HepG2 (cell line): ENCODE measurements around the gene POLG2. TPM values are rescaled to one million over a fixed set of nuclear protein-coding genes. Genes with fewer than 3 reads are reported as not detected.

Experiments
- ATAC-seq: fragments of 200-7000 bp; cut with Tn5 transposase; 3 replicates; pipeline ENCODE4 v1.9.1; 2020; ENCODE audit warnings: mild to moderate bottlenecking, moderate library complexity
- BruUV-seq: library from RNA; stranded (reverse); fragments of 400-500 nt; replicated peaks from 2 replicates; lab custom pipeline; 2021; lab: Mats Ljungman, UMichigan
- CTCF ChIA-PET: fragments of 300-600 bp; formaldehyde crosslinking; extraction: SDS; loops from one replicate; lab custom pipeline; 2021; ENCODE audit warnings: low total read pairs, inconsistent platforms, low intra/inter-chr PET ratio; lab: Yijun Ruan, JAX
- POLR2A ChIA-PET: fragments of 350-600 bp; sonication (Branson Sonifier 250); formaldehyde crosslinking; loops from one replicate; lab custom pipeline; 2020; ENCODE audit warnings: antibody characterized with exemption, inconsistent platforms; lab: Yijun Ruan, JAX
- DNase-seq: peaks from one replicate; pipeline ENCODE4 v3.0.0-alpha.2; 2015; ENCODE audit warnings: low spot score
- FAIRE-seq: peaks from 3 replicates; lab custom pipeline; 2011; peaks lifted over from hg19 to GRCh38; lab: Jason Lieb, UNC
- H2AFZ ChIP-seq: one replicate; pipeline ENCODE4 v1.6.1; 2011; ENCODE audit warnings: low read length, inconsistent platforms
- H3K27ac ChIP-seq: fragments of 300-600 bp; 3 replicates; pipeline ENCODE4 v1.8.0; 2011; ENCODE audit warnings: mixed run types, mild to moderate bottlenecking, mixed read lengths, low read length, inconsistent platforms; ENCODE audit not compliant: insufficient read depth; ENCODE audit errors: extremely low read length
- H3K27me3 ChIP-seq, 2 experiments: fragments of 200-600 bp in 1 of 2; 2 replicates in 1 of 2; 3 replicates in 1 of 2; pipeline versions ENCODE4 v1.6.0 to v1.8.0; 2011; ENCODE audit warnings: low read length in 2 of 2, mild to moderate bottlenecking in 2 of 2, moderate library complexity in 2 of 2, inconsistent platforms in 1 of 2; ENCODE audit not compliant: insufficient read depth in 2 of 2, control insufficient read depth in 1 of 2
- H3K36me3 ChIP-seq, 2 experiments: fragments of 200-600 bp in 1 of 2; replicated peaks in 1 of 2; 2 replicates in 1 of 2; 3 replicates in 1 of 2; pipeline versions ENCODE4 v1.5.1 to v1.8.0; 2011; ENCODE audit warnings: low read length in 2 of 2, inconsistent platforms in 1 of 2; ENCODE audit not compliant: insufficient read depth in 2 of 2, control insufficient read depth in 1 of 2
- H3K4me1 ChIP-seq: 2 replicates; pipeline ENCODE4 v1.5.1; 2012; ENCODE audit warnings: low read length, inconsistent platforms; ENCODE audit not compliant: insufficient read depth
- H3K4me2 ChIP-seq: 2 replicates; pipeline ENCODE4 v1.6.0; 2011; ENCODE audit warnings: low read depth, low read length, inconsistent platforms
- H3K4me3 ChIP-seq, 3 experiments: fragments of 200-600 bp in 1 of 3; sonication (generic), shearing (Covaris generic) in 1 of 3; replicated peaks in 1 of 3; 2 replicates each; pipeline ENCODE4 v1.5.1; 2011 to 2016; ENCODE audit warnings: low read length in 3 of 3, inconsistent platforms in 2 of 3, low read depth in 2 of 3, mild to moderate bottlenecking in 2 of 3, control low read depth in 1 of 3, mixed read lengths in 1 of 3; ENCODE audit not compliant: insufficient read depth in 1 of 3
- H3K79me2 ChIP-seq: one replicate; pipeline ENCODE4 v1.6.1; 2011; ENCODE audit warnings: low read length, inconsistent platforms; ENCODE audit not compliant: insufficient read depth
- H3K9ac ChIP-seq: 2 replicates; pipeline ENCODE4 v1.6.0; 2011; ENCODE audit warnings: mild to moderate bottlenecking, low read depth, low read length, inconsistent platforms; ENCODE audit not compliant: insufficient read depth
- H3K9me3 ChIP-seq: 2 replicates; pipeline ENCODE4 v1.5.1; 2012; ENCODE audit warnings: mild to moderate bottlenecking, low read length
- H4K20me1 ChIP-seq: 2 replicates; pipeline ENCODE4 v1.6.0; 2011; ENCODE audit warnings: inconsistent platforms, mild to moderate bottlenecking, low read length, moderate library complexity; ENCODE audit not compliant: insufficient read depth
- ARNT2 ChIP-seq: sonication (generic); formaldehyde crosslinking; IDR thresholded peaks from 2 replicates; pipeline ENCODE4 v1.8.0; 2022; ENCODE audit warnings: mild to moderate bottlenecking, low read depth, missing genetic modification reagents, moderate library complexity
- CEBPB ChIP-seq: IDR thresholded peaks from 2 replicates; pipeline ENCODE4 v1.6.1; 2011; ENCODE audit warnings: low read depth, low read length, improper control_type of control experiment, borderline replicate concordance
- MTA3 ChIP-seq: sonication (generic); formaldehyde crosslinking; IDR thresholded peaks from 2 replicates; pipeline ENCODE4 v1.4.0; 2020; ENCODE audit warnings: missing genetic modification reagents
- NFE2L2 ChIP-seq: fragments of 150-350 bp; IDR thresholded peaks from 2 replicates; pipeline ENCODE4 v1.6.1; 2014; ENCODE audit warnings: low read length
- PCBP2 ChIP-seq: fragments of 200-400 bp; formaldehyde crosslinking; optimal IDR thresholded peaks from 2 replicates; pipeline ENCODE3; 2018; ENCODE audit warnings: low read length, low read depth; ENCODE audit not compliant: poor library complexity, severe bottlenecking
- SP2 ChIP-seq: sonication (generic); formaldehyde crosslinking; IDR thresholded peaks from 2 replicates; pipeline ENCODE4 v1.5.1; 2020; ENCODE audit warnings: mild to moderate bottlenecking, missing genetic modification reagents
- ZMYM2 ChIP-seq: sonication (generic); formaldehyde crosslinking; IDR thresholded peaks from 2 replicates; pipeline ENCODE4 v1.8.0; 2022; ENCODE audit warnings: mild to moderate bottlenecking, missing genetic modification reagents
- ZSCAN12 ChIP-seq: sonication (generic); formaldehyde crosslinking; IDR thresholded peaks from 2 replicates; pipeline ENCODE4 v1.9.0; 2021; ENCODE audit warnings: mild to moderate bottlenecking, missing genetic modification reagents
- WGBS: methylation state at CpG from one replicate; pipeline ENCODE4 v1.1.6; 2017; ENCODE audit warnings: low lambda C conversion rate; 5-methylcytosine and 5-hydroxymethylcytosine counted together
- in situ Hi-C: cut with HindIII; loops from 2 replicates; pipeline ENCODE4 v1.10.0; 2017; ENCODE audit warnings: low pct_unique_long_range_greater_than_20kb; ENCODE audit not compliant: extremely low pct_ligation_motif_present
- intact Hi-C: fragments of 100-400 bp; cut with micrococcal nuclease; formaldehyde crosslinking; loops from one replicate; pipeline ENCODE4 v1.10.0; 2022; ENCODE audit not compliant: unreplicated experiment
- polyA plus RNA-seq, 8 experiments: library from polyadenylated mRNA; depleted of rRNA in 3 of 8; stranded (reverse) in 7 of 8; unstranded in 1 of 8; fragments of >200 nt; fragmentation: Illumina TruSeq in 4 of 8; extraction: Trizol in 4 of 8; gene quantifications; 2 replicates each; pipeline versions ENCODE4 v1.2.1 to v1.2.3, GENCODE V29; 2011 to 2016; ENCODE audit warnings: low read depth in 4 of 8, missing spikeins in 1 of 8, mixed read lengths in 1 of 8; ENCODE audit not compliant: insufficient read depth in 1 of 8
- total RNA-seq, 5 experiments: library from RNA; depleted of rRNA; stranded (reverse); fragments of >200 nt; fragmentation: Illumina TruSeq; extraction: Trizol; gene quantifications; 2 replicates each; pipeline ENCODE4 v1.2.3, GENCODE V29; 2016; ENCODE audit warnings: low read depth in 1 of 5
- TF ChIP-seq, protein P1 (sequence below): sonication (generic); formaldehyde crosslinking; IDR thresholded peaks from 2 replicates; pipeline ENCODE4 v1.4.0; 2020; ENCODE audit warnings: missing genetic modification reagents

POLG2 gene
- total and polyA plus RNA-seq, 2 of the 13 experiments (the other 11 are each of a cell fraction or from before 2014, with no cell fraction given) = 21.1 to 25.5 TPM

DNA sequence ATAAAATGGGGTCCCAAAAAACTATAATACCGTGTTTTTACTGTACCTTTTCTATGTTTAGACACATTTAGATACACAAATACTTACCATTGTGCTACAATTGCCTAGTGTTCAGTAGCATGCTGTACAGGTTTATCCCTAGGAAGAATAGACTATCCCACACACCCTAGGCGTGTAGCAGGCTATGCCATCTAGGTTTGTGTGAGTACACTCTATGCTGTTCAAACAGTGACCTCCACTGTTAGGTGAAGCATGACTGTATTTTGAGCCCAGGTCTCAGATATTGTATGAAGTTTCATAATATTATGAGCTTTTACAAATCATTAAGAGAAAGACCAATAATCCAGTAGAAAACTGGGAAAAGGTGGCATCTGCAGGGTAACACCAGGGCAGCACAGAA lies 24.3 kb downstream of the POLG2 start:
- WGBS = 73% methylated on average over 2 of the region's 2 CpGs
- H3K27ac ChIP-seq = no peak overlapping the region
- CTCF ChIA-PET = no interaction called here
- H3K79me2 ChIP-seq = no peaks in the 10 kb centered on the region
- no peak for TF ChIP-seq NFE2L2
- no peak for TF ChIP-seq SP2
- TF ChIP-seq, protein P1, sequence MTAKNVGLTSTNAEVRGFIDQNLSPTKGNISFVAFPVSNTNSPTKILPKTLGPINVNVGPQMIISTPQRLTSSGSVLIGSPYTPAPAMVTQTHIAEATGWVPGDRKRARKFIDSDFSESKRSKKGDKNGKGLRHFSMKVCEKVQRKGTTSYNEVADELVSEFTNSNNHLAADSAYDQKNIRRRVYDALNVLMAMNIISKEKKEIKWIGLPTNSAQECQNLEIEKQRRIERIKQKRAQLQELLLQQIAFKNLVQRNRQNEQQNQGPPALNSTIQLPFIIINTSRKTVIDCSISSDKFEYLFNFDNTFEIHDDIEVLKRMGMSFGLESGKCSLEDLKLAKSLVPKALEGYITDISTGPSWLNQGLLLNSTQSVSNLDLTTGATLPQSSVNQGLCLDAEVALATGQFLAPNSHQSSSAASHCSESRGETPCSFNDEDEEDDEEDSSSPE (CRISPR knock-in tag) = no peak
- TF ChIP-seq ARNT2 (CRISPR knock-in tag) = no peak
- POLR2A ChIA-PET = no interaction called here
- FAIRE-seq = no peak
- H3K4me1 ChIP-seq = no peaks in the 10 kb centered on the region
- no peak overlapping the region for H2AFZ ChIP-seq
- no peaks in the 10 kb centered on the region for H3K27me3 ChIP-seq
- BruUV-seq = no TSS peak
- no peak overlapping the region for H3K4me3 ChIP-seq
- no peak overlapping the region for H3K4me2 ChIP-seq
- intact Hi-C loops = no loop called here
- peak; percentile 74 for ATAC-seq
- no peaks in the 10 kb centered on the region; a peak in 2 of 5 replicates for H3K36me3 ChIP-seq
- no peak overlapping the region for H3K9ac ChIP-seq
- H3K9me3 ChIP-seq = no peaks in the 10 kb centered on the region
- H4K20me1 ChIP-seq = no peaks in the 10 kb centered on the region
- in situ Hi-C loops = no loop called here
- no peak for DNase-seq

DNA sequence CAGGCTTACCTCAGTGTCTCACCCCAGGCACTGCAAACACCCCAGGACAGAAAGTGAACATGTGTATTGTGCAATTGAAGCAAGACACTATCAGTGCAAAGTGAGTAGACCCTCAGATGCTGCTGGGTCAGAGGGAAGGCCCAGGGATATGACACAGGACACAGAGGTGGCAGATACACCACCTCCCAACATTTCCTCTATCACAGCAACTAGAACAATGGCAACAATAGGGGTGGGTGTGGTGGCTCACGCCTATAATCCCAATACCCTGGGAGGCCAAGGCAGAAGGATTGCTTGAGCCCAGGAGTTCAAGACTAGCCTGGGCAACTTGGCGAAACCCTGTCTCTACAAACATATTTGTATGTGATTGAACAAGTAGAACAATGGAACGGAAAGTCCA lies 25.4 kb downstream of the POLG2 start:
- Histone ChIP-seq H3K4me2 (no peak overlapping the region), H3K36me3 (no peaks in the 10 kb centered on the region), H2AFZ (no peak overlapping the region), H3K9ac (no peak overlapping the region), H3K4me1 (no peaks in the 10 kb centered on the region), H3K27ac (no peak overlapping the region), H4K20me1 (no peaks in the 10 kb centered on the region), H3K27me3 (peaks cover 0 to 2% of the 10 kb centered on the region in 2 experiments; a peak in 1 of 5 replicates), H3K9me3 (no peaks in the 10 kb centered on the region), H3K4me3 (no peak overlapping the region), H3K79me2 (no peaks in the 10 kb centered on the region)
- in situ Hi-C loops = no loop called here
- intact Hi-C loops = no loop called here
- TF ChIP-seq CEBPB (peak; percentile 63), MTA3 (CRISPR knock-in tag) (no peak), PCBP2 (no peak), ZSCAN12 (no peak), ZMYM2 (CRISPR knock-in tag) (no peak)
- no TSS peak for BruUV-seq
- ChIA-PET POLR2A (no interaction called here), CTCF (no interaction called here)
- no peak for FAIRE-seq
- no peak for ATAC-seq
- no peak for DNase-seq
- 62% methylated on average over 3 of the region's 3 CpGs for WGBS
